Heart left ventricle (tissue), 13 donors: ENCODE results near the gene CHCHD3.

ENCODE experiments used
- POLR2A ChIP-seq, 2 donors: fragments of 450-650 bp; IDR thresholded peaks; one replicate each; pipeline ENCODE4 v1.6.1; 2017; ENCODE audit warnings: antibody characterized with exemption in 2 of 2, mild to moderate bottlenecking in 2 of 2, moderate library complexity in 2 of 2
- TF ChIP-seq, protein P1 (sequence below), 12 donors: fragments of 200-600 bp; sonication (generic) in 4 of 12; IDR thresholded peaks; one replicate each; pipeline versions ENCODE4 v1.5.0 to v1.8.0; 2018 to 2022; ENCODE audit warnings: antibody characterized with exemption in 12 of 12, mild to moderate bottlenecking in 5 of 12
- donor health status: ischemic (EF 13 %, LVEDD 7.1; RV severe dilation, severe dysfunction).
- donor health status: DM: no; HTN: yes; CAD: no.
- donor health status: DM: no; HTN: no; CAD: no.
- donor health status: ischemic (EF 25% LVEDD 6.9; RV normal size, moderate dysfunction).
- donor health status: ischemic (EF 25% LVEDD 5.7; RV mildly dilated, moderate dysfunction).
- donor health status: ischemic (EF 35%, LVEDD 5.7; RV mildly dilated, moderate dysfunction).
- donor health status: nonischemic (EF 11% LVEDD 7.7; RV severe dilation, severe dysfunction).
- donor health status: DM: yes; HTN: yes; CAD: no.
- donor health status: PGD.
- donor health status: ischemic (EF 29% LVEDD 5.4; RV normal size, mild dysfunction).
- donor health status: nonischemic (EF 23%, LVEDD 6.1; RV moderate dilation, normal function).

DNA sequence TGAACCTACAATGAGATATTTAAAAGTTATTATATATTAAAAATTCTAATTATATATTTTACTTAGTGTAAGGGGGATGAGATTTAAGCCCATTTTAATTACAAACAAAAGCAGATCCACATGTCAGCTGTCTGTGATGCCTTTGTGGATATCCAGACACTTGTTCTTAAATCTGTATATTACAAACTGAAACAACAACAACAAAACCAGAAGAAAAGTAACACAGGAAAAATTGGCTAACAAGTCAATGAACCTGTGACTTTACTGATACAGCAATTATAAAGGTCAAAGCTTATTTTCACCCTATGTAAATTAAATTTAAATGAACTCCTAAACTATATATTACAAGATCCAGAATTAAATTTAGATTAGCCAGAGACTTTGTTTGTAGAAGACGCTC, 222.7 kb downstream of the CHCHD3 start:
- TF ChIP-seq, protein P1, sequence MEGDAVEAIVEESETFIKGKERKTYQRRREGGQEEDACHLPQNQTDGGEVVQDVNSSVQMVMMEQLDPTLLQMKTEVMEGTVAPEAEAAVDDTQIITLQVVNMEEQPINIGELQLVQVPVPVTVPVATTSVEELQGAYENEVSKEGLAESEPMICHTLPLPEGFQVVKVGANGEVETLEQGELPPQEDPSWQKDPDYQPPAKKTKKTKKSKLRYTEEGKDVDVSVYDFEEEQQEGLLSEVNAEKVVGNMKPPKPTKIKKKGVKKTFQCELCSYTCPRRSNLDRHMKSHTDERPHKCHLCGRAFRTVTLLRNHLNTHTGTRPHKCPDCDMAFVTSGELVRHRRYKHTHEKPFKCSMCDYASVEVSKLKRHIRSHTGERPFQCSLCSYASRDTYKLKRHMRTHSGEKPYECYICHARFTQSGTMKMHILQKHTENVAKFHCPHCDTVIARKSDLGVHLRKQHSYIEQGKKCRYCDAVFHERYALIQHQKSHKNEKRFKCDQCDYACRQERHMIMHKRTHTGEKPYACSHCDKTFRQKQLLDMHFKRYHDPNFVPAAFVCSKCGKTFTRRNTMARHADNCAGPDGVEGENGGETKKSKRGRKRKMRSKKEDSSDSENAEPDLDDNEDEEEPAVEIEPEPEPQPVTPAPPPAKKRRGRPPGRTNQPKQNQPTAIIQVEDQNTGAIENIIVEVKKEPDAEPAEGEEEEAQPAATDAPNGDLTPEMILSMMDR (IDR thresholded peaks at IDR 0.05): no peak
- TF ChIP-seq POLR2A (IDR thresholded peaks at IDR 0.05): no peak
